Measurements from ENCODE around the gene ZNF66. TPM values are rescaled to one million over a fixed set of nuclear protein-coding genes. Genes with fewer than 3 reads are reported as not detected.

The ZNF66 gene
- total and polyA plus RNA-seq, 8 donors: 1.4 to 4.5 (median 2.7) TPM

DNA sequence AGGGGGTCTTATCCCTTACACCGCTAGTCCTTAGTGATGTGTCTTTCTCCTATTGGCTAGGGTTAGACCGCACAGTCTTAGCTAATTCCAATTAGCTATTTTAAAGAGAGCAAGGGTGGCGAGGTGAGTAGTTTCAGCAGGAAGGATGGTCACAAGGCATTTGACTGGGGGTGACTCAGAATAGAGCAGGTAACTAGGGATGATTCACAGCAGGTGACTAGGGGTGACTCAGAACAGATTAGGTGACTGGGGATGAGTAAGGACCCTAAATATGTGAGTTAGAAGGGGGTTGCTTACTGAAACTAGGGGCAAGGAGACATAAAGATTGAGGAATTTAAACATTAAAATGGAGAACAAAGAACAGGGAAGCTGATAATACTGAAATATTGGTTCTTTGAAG is 64.3 kb downstream of the ZNF66 start:
- intact Hi-C loops (cut with DNase I): no loop called here
- H3K27ac ChIP-seq: no peak overlapping the region
- H3K9me3 ChIP-seq: peaks cover 0 to 5% (median 0%) of the 10 kb centered on the region in 4 donors
- 94 to 96% methylated on average over 3 of the region's 3 CpGs for WGBS, 2 donors
- no peaks in the 10 kb centered on the region for H3K36me3 ChIP-seq
- TF ChIP-seq, protein P1, sequence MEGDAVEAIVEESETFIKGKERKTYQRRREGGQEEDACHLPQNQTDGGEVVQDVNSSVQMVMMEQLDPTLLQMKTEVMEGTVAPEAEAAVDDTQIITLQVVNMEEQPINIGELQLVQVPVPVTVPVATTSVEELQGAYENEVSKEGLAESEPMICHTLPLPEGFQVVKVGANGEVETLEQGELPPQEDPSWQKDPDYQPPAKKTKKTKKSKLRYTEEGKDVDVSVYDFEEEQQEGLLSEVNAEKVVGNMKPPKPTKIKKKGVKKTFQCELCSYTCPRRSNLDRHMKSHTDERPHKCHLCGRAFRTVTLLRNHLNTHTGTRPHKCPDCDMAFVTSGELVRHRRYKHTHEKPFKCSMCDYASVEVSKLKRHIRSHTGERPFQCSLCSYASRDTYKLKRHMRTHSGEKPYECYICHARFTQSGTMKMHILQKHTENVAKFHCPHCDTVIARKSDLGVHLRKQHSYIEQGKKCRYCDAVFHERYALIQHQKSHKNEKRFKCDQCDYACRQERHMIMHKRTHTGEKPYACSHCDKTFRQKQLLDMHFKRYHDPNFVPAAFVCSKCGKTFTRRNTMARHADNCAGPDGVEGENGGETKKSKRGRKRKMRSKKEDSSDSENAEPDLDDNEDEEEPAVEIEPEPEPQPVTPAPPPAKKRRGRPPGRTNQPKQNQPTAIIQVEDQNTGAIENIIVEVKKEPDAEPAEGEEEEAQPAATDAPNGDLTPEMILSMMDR (IDR thresholded peaks at IDR 0.05): no peak
- no peaks in the 10 kb centered on the region for H3K4me1 ChIP-seq
- FAIRE-seq (no peak), ATAC-seq (no peak), DNase-seq (no peak)
- no peaks in the 10 kb centered on the region for H3K27me3 ChIP-seq
- H3K4me3 ChIP-seq: no peak overlapping the region

Other genes with a start within 250 kb of the ZNF66 start
- 10 to 100 TPM in 3 of 6 donors, 1 to 10 TPM in 3; 7.1 to 25.3 (median 9.8) TPM for gene ZNF737, start 210.5 kb upstream of the ZNF66 start, total RNA-seq
- 1 to 10 TPM; 5.2 to 5.3 TPM for gene ZNF737, start 210.5 kb upstream of the ZNF66 start, polyA plus RNA-seq
- 1 to 10 TPM; 4.3 to 9.2 (median 6.9) TPM for gene ZNF626, start 114.7 kb upstream of the ZNF66 start, total RNA-seq
- 1 to 10 TPM; 1.1 to 1.9 TPM for gene ZNF626, start 114.7 kb upstream of the ZNF66 start, polyA plus RNA-seq
- gene ZNF85, start 146.9 kb downstream of the ZNF66 start, total RNA-seq: 1 to 10 TPM; 3.8 to 7.8 (median 5.9) TPM
- gene ZNF85, start 146.9 kb downstream of the ZNF66 start, polyA plus RNA-seq: 1 to 10 TPM; 6.9 to 7.3 TPM
- 1 to 10 TPM; 4.9 to 9.1 (median 5.7) TPM for gene ZNF430, start 244.4 kb downstream of the ZNF66 start, total RNA-seq
- gene ZNF430, start 244.4 kb downstream of the ZNF66 start, polyA plus RNA-seq: 1 to 10 TPM; 2.1 to 2.5 TPM

Measured in pancreas (tissue), 10 donors.